Stimulated activated memory B cell treated with anti-CD40 and anti-IgM and Interleukin-4, amounts not matched to agents 10 μg/mL and 1 μg/mL and 100 μg/mL, for 72 hours (primary cell): ENCODE data around the gene TREX2.
"Not testable (repeated sequence)": the region's sequence is repeated elsewhere in the genome, so short reads cannot be mapped to it uniquely, and the experiment has no call there.

ENCODE experiments used
- ATAC-seq: fragments of 150-1000 bp; cut with Tn5 transposase; 2 replicates; pipeline ENCODE4 v1.10.0; 2021
- H3K27ac Mint-ChIP-seq: one replicate; pipeline ENCODE4 v1.8.0; 2022; ENCODE audit warnings: mild to moderate bottlenecking, mixed read lengths
- H3K27me3 Mint-ChIP-seq: one replicate; pipeline ENCODE4 v1.8.0; 2022; ENCODE audit warnings: mixed read lengths
- H3K36me3 Mint-ChIP-seq: one replicate; pipeline ENCODE4 v1.8.0; 2022; ENCODE audit warnings: mixed read lengths
- H3K4me1 Mint-ChIP-seq: one replicate; pipeline ENCODE4 v1.8.0; 2022; ENCODE audit warnings: mixed read lengths
- H3K4me3 Mint-ChIP-seq: one replicate; pipeline ENCODE4 v1.8.0; 2022; ENCODE audit warnings: mild to moderate bottlenecking, moderate library complexity, mixed read lengths
- H3K9me3 Mint-ChIP-seq: one replicate; pipeline ENCODE4 v1.8.0; 2022; ENCODE audit warnings: mixed read lengths

Gene TREX2

GRCh38 chrX:153413731-153414130 is 32.1 kb downstream of the TREX2 start:
- Mint-ChIP-seq H3K36me3 (peaks cover 8% of the 10 kb centered on the region), H3K27ac (no peak overlapping the region), H3K9me3 (no peaks in the 10 kb centered on the region), H3K27me3 (no peaks in the 10 kb centered on the region), H3K4me1 (peaks cover 20% of the 10 kb centered on the region), H3K4me3 (no peak overlapping the region)
- no peak for ATAC-seq

DNA sequence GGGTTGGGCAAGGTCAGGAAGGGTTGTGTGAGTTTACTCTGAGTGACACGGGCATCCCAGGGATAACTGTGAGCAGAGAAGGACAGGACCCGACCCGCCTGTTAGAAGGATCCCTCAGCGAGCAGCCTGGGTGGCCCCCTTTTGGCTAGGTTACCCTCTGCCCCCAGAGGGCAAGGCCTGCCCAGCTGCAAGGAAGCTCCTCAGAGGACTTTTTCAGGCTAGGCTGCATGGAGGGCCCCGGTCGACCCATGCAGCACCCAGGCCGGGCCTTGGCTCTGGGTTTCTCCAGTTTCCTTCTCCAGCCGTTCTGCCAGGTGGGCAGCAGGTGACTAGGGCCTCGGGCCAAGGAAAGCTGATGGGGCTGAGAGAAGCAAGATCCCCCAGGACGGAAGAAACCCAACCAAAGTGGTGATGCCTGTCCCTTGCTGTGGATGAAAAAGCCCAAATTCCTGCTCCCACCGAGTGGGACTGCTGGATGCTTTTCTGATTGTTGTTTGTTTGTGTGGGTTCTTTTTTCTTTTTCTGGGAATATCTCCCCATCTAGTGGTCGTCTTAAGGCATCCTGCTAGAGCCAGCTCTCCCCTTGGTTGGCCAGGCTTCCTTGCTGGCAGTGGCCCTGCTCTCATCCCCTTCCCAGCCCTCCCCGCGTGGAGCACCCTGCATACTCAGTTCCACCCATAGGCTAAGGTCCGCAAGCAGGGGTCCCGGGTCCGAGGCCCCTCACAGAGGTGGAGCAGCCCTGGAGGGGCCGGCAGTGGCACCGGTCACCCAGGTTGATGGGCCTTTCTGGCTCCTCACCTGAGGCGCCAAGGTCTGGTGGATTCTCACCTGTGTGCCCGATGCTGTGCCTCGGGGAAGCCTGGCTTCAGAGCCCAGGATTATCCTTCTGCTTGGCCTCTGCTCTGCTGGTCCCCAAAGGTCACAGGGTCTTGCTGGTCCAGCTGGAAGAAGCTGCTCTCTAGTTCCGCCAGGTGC is 32.8 kb downstream of the TREX2 start:
- ATAC-seq = no peak
- Mint-ChIP-seq H3K36me3 (peaks cover 8% of the 10 kb centered on the region), H3K4me3 (no peak overlapping the region), H3K4me1 (peaks cover 20% of the 10 kb centered on the region), H3K9me3 (no peaks in the 10 kb centered on the region), H3K27ac (peak overlapping the region; percentile 80), H3K27me3 (no peaks in the 10 kb centered on the region)

- Mint-ChIP-seq H3K36me3 (no peaks in the 10 kb centered on the region), H3K4me1 (peaks cover 20% of the 10 kb centered on the region), H3K9me3 (no peaks in the 10 kb centered on the region), H3K4me3 (peak overlapping the region; percentile 77), H3K27me3 (no peaks in the 10 kb centered on the region), H3K27ac (peak overlapping the region; percentile 80)
- ATAC-seq = no peak
These were observed 33.8 kb downstream of the TREX2 start for GRCh38 chrX:153411988-153412574.

- Mint-ChIP-seq H3K9me3 (no peaks in the 10 kb centered on the region), H3K27me3 (no peaks in the 10 kb centered on the region)
These were observed 34.4 kb downstream of the TREX2 start, which contains the start of gene ZFP92 for GRCh38 chrX:153411255-153411987. Gene ZFP92 (plus strand): TSS chrX:153411472. CDS start chrX:153418323, 6,851 bp downstream.

DNA sequence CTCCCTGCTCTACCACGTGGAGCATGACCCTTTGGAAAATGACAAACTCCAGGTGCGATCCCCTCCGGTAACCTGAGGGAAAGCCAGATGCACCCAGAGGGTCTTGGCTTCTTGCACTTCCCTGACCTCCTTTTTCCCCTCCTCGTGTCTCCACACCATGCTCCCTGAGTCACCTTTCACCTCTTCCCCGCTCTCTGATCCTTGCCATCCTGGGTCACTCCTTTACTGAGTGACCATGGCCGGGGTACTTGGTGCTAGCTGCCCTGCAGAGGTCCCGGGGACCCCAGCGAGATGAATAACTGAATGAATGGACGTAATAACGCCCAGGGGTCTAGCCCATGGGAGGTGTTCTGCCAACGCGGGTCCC is 35.0 kb downstream of the TREX2 start:
- Mint-ChIP-seq H3K4me1 (peaks cover 15% of the 10 kb centered on the region), H3K36me3 (no peaks in the 10 kb centered on the region), H3K27ac (peak overlapping the region; percentile 80), H3K4me3 (peak overlapping the region; percentile 75), H3K27me3 (no peaks in the 10 kb centered on the region), H3K9me3 (no peaks in the 10 kb centered on the region)
- ATAC-seq = no peak

More at GRCh38 chrX:153411255-153411987, 34.4 kb downstream of the TREX2 start, which contains the start of gene ZFP92:
- peak; percentile 75 for ATAC-seq
- Mint-ChIP-seq H3K27ac (peak within 1 kb of the TSS; percentile 80), H3K4me1 (peaks cover 17% of the 10 kb centered on the region), H3K36me3 (no peaks in the 10 kb centered on the region), H3K4me3 (peak within 1 kb of the TSS; percentile 77)

DNA sequence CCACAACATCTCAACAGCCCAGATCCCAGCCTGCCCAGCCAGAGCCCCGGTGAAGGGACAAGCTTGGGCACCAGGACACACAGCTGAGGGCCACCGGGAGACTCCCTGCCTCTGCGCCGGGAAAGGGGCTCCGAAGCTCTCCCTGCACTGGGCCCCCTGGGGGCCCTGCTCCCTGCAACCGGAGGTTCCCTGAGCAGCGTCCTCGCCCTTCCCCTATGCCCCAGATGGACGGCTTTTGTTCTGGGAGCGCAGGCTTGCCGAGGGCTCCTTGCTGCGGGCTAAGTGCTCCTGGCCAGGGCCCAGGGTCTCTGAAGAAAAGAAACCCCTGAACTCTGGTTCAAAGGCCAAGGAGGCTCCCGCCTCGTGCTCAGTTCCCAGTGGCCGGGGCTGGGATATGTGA is 35.5 kb downstream of the TREX2 start:
- no peaks in the 10 kb centered on the region for H3K27me3 Mint-ChIP-seq
- no peaks in the 10 kb centered on the region for H3K36me3 Mint-ChIP-seq
- H3K9me3 Mint-ChIP-seq = no peaks in the 10 kb centered on the region
- ATAC-seq = no peak
- peaks cover 15% of the 10 kb centered on the region for H3K4me1 Mint-ChIP-seq
- no peak overlapping the region for H3K27ac Mint-ChIP-seq
- no peak overlapping the region for H3K4me3 Mint-ChIP-seq

DNA sequence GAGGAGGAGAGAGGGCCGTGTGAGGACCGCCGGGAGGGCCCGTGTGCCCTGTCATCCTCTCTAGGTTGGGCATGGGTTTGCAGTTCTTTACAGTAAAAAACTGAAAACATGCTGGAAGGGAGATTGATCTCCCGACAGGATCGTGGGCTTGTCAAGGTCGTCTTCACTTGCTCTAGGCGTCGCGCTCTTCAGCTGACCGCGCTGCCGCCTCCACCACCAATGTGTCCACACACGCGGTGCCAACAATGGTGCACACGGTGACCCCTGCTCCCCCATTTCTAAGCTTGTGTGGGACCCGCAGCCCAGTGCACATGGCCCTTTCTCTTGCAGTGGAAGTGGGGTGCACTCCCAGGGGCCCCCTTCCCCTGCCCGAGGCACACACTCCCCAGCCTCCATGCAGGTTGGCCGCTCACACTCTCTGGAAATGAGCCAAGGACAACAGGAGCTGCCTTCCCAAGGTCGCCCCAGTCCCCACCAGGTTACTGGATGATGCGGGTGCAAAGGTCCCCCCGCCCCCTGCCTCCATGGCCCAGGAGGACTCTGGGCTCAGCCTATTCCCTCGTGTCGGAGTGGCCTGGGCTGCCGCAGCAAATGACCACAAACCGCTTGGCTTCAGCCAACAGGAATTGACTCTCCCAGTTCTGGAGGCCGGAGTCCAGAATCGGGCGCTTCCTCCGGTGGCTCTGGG is 36.3 kb downstream of the TREX2 start:
- no peak overlapping the region for H3K4me3 Mint-ChIP-seq
- H3K27me3 Mint-ChIP-seq = no peaks in the 10 kb centered on the region
- no peaks in the 10 kb centered on the region for H3K36me3 Mint-ChIP-seq
- no peak overlapping the region for H3K27ac Mint-ChIP-seq
- peaks cover 15% of the 10 kb centered on the region for H3K4me1 Mint-ChIP-seq
- ATAC-seq = no peak
- H3K9me3 Mint-ChIP-seq = no peaks in the 10 kb centered on the region

DNA sequence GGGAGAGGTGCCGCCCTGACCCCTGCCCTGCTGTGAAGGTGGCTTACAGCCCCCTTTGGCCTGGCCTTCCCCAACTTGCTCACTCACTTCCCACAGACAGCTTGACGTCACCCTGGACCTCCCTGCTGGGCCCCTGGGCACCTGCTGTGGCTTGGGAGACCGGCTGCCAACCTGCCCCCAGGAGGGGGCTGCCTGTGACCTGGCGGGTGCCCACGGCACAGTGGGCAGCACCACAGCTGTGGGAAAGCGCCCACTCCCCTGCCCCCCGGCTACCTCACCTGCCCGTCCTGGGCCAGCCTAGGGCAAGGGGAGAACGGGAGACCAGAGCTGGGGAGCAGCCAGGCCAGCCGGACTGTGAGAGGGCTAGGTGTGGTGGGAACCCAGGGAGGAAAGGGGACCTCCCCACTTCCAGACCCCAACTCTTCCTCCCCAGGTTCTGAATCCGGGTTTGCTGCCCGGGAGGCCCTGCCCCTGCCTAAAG is 36.9 kb downstream of the TREX2 start:
- no peaks in the 10 kb centered on the region for H3K36me3 Mint-ChIP-seq
- no peaks in the 10 kb centered on the region for H3K9me3 Mint-ChIP-seq
- H3K27me3 Mint-ChIP-seq = no peaks in the 10 kb centered on the region
- no peak for ATAC-seq
- H3K4me1 Mint-ChIP-seq = peaks cover 15% of the 10 kb centered on the region
- H3K27ac Mint-ChIP-seq = no peak overlapping the region
- H3K4me3 Mint-ChIP-seq = no peak overlapping the region

DNA sequence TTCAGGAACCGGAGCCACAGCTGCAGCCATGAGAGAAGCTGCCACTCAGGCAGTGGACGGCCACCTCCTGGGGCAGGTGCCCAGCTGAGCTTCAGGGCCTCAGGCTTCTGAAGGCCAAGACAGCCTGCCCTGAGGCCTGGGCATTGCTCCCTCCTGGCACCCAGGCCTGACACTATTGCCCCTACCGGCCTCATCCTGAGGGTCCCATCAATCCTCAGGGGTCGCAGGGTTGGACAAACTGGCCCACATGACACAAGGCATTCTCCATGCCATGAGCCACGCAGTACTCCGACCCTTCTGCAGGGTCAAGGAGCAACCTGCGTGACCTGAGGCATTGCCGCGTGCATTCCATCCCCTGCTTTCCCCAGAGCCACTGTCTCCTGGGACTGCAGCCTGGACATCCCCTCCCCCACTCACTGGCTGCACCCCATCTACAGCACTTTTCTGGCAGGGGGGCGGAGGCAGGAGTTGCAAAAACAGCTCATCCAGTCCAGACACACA is 37.6 kb downstream of the TREX2 start:
- Mint-ChIP-seq H3K9me3 (no peaks in the 10 kb centered on the region), H3K27ac (no peak overlapping the region), H3K36me3 (no peaks in the 10 kb centered on the region), H3K4me3 (no peak overlapping the region), H3K4me1 (peaks cover 15% of the 10 kb centered on the region), H3K27me3 (no peaks in the 10 kb centered on the region)
- ATAC-seq = no peak

- H3K4me1 Mint-ChIP-seq = peaks cover 15% of the 10 kb centered on the region
- H3K27ac Mint-ChIP-seq = no peak overlapping the region
- no peaks in the 10 kb centered on the region for H3K9me3 Mint-ChIP-seq
- no peak for ATAC-seq
- no peaks in the 10 kb centered on the region for H3K27me3 Mint-ChIP-seq
- no peak overlapping the region for H3K4me3 Mint-ChIP-seq
- no peaks in the 10 kb centered on the region for H3K36me3 Mint-ChIP-seq
These were observed 38.1 kb downstream of the TREX2 start for GRCh38 chrX:153407736-153408135.

DNA sequence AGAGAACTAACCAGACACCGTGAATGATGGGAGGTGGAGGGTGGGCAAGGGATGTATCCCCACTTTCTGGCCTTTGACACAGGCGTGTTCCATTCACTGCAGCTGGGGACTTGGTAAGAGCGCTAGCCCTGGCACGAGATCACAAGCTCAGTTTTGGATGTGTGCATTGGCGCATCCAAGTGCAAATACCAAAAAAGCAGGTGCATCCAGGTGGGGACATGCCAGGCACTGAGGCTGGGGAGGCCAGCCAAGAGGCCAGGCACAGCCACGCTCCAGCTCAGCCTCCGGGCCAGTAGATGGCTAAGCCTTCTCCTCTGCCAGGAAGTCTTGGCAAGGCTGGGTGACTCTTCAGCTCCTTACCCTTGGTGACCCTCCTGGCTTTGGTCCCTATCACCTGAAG is 39.0 kb downstream of the TREX2 start:
- Mint-ChIP-seq H3K36me3 (no peaks in the 10 kb centered on the region), H3K4me3 (no peak overlapping the region), H3K27me3 (no peaks in the 10 kb centered on the region), H3K27ac (no peak overlapping the region), H3K9me3 (no peaks in the 10 kb centered on the region), H3K4me1 (peaks cover 8% of the 10 kb centered on the region)
- ATAC-seq = no peak

- Mint-ChIP-seq H3K4me3 (no peak overlapping the region), H3K27ac (no peak overlapping the region), H3K4me1 (peaks cover 4% of the 10 kb centered on the region), H3K36me3 (no peaks in the 10 kb centered on the region), H3K9me3 (no peaks in the 10 kb centered on the region), H3K27me3 (no peaks in the 10 kb centered on the region)
- no peak for ATAC-seq
These were observed 39.8 kb downstream of the TREX2 start for GRCh38 chrX:153406011-153406410.

DNA sequence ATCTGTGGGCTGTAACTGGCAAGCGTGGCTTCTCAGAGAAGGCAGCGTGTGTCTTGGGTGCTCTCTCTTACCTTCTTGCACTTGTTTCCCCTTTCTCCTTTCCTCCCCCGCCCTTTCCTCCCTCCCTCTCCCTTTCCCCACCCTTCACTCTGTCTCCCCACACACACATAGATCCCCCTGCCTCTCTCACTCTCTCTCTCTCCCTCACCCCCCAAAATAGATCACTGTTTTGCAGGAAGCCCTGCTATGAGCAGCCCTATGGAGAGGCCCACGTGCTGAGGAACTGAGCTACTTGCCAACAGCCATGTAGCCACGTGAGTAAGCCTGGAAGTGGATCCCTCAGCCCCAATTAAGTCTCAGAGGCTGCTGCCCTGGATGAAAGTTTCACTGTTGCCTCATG is 40.4 kb downstream of the TREX2 start:
- H3K4me3 Mint-ChIP-seq = no peak overlapping the region
- H3K36me3 Mint-ChIP-seq = no peaks in the 10 kb centered on the region
- H3K27ac Mint-ChIP-seq = no peak overlapping the region
- H3K27me3 Mint-ChIP-seq = no peaks in the 10 kb centered on the region
- H3K9me3 Mint-ChIP-seq = no peaks in the 10 kb centered on the region
- no peak for ATAC-seq
- no peaks in the 10 kb centered on the region for H3K4me1 Mint-ChIP-seq

DNA sequence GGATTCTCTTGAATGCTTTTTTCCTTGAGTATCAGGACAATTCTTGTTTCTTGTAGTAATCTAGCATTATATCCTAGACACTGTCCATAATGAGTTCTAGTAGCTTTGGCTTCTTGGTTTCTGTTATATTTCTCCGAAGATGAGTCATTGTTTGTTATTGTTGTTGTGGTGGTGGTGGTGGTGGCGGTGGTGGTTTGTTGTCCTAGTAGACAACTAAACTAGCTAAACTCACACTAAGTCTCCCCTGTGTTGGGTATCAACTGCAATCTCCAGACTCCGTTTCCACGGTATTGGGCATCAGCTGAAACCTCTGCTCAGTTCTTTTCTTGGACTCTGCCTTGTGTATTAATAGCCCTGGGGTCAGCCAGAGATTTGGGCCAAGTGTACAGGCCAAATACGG is 41.5 kb downstream of the TREX2 start:
- not testable (repeated sequence) for H3K9me3 Mint-ChIP-seq, H3K27ac Mint-ChIP-seq, ATAC-seq, H3K4me1 Mint-ChIP-seq, H3K36me3 Mint-ChIP-seq, H3K27me3 Mint-ChIP-seq, H3K4me3 Mint-ChIP-seq
